ENCODE measurements around the gene RPL27A.

- no peak for TF ChIP-seq CTCF (IDR thresholded peaks at IDR 0.05)
- TF ChIP-seq POLR2A (IDR thresholded peaks at IDR 0.05): no peak
Measured at GRCh38 chr11:8692417-8692816, 9.8 kb downstream of the RPL27A start.

Measured in testis (tissue), 2 donors.